Measurements from ENCODE around the gene AFF1. TPM values are rescaled to one million over a fixed set of nuclear protein-coding genes. Genes with fewer than 3 reads are reported as not detected.

The AFF1 gene
- total RNA-seq, 1 donor from 2014 or later = 22.4 TPM

GRCh38 chr4:87105101-87105845 lies 170.5 kb downstream of the AFF1 start:
- no peak for DNase-seq (ENCODE audit: low read depth in 2 of 2)

GRCh38 chr4:87108142-87108546 lies 173.3 kb downstream of the AFF1 start:
- DNase-seq (ENCODE audit: low read depth in 2 of 2) = peak; percentile 45 to 82

- no peak for DNase-seq (ENCODE audit: low read depth in 2 of 2)
These were observed 174.3 kb downstream of the AFF1 start for GRCh38 chr4:87109121-87109520.

- DNase-seq (ENCODE audit: low read depth in 2 of 2) = no peak
These were observed 175.1 kb downstream of the AFF1 start for GRCh38 chr4:87109945-87110344.

GRCh38 chr4:87112063-87112462 lies 177.3 kb downstream of the AFF1 start:
- peak in 1 of 2 donors; percentile 26 for DNase-seq (ENCODE audit: low read depth in 2 of 2)

- no peak for DNase-seq (ENCODE audit: low read depth in 2 of 2)
These were observed 179.6 kb downstream of the AFF1 start for GRCh38 chr4:87114245-87115062.

GRCh38 chr4:87116231-87116630 lies 181.4 kb downstream of the AFF1 start:
- DNase-seq (ENCODE audit: low read depth in 2 of 2) = no peak

GRCh38 chr4:87117051-87117731 lies 182.4 kb downstream of the AFF1 start:
- DNase-seq (ENCODE audit: low read depth in 2 of 2) = no peak

GRCh38 chr4:87117732-87118075 lies 182.9 kb downstream of the AFF1 start:
- DNase-seq (ENCODE audit: low read depth in 2 of 2) = no peak

GRCh38 chr4:87118421-87118820 lies 183.6 kb downstream of the AFF1 start:
- DNase-seq (ENCODE audit: low read depth in 2 of 2) = no peak

GRCh38 chr4:87118826-87119225 lies 184.0 kb downstream of the AFF1 start:
- DNase-seq (ENCODE audit: low read depth in 2 of 2) = peak; percentile 14 to 66

GRCh38 chr4:87120010-87120409 lies 185.2 kb downstream of the AFF1 start:
- no peak for DNase-seq (ENCODE audit: low read depth in 2 of 2)

- peak; percentile 13 to 78 for DNase-seq (ENCODE audit: low read depth in 2 of 2)
These were observed 185.8 kb downstream of the AFF1 start for GRCh38 chr4:87120411-87121162.

- peak in 1 of 2 donors; percentile 18 for DNase-seq (ENCODE audit: low read depth in 2 of 2)
These were observed 186.7 kb downstream of the AFF1 start for GRCh38 chr4:87121341-87122065.

- no peak for DNase-seq (ENCODE audit: low read depth in 2 of 2)
These were observed 187.4 kb downstream of the AFF1 start for GRCh38 chr4:87122252-87122651.

- DNase-seq (ENCODE audit: low read depth in 2 of 2) = no peak
These were observed 191.2 kb downstream of the AFF1 start for GRCh38 chr4:87126056-87126455.

- DNase-seq (ENCODE audit: low read depth in 2 of 2) = no peak
These were observed 193.3 kb downstream of the AFF1 start for GRCh38 chr4:87128006-87128705.

GRCh38 chr4:87129681-87130080 lies 194.9 kb downstream of the AFF1 start:
- DNase-seq (ENCODE audit: low read depth in 2 of 2) = no peak

- no peak for DNase-seq (ENCODE audit: low read depth in 2 of 2)
These were observed 196.3 kb downstream of the AFF1 start for GRCh38 chr4:87130985-87131703.

GRCh38 chr4:87132035-87132434 lies 197.2 kb downstream of the AFF1 start:
- DNase-seq (ENCODE audit: low read depth in 2 of 2) = no peak
